K562 (cell line): ENCODE measurements around the gene SLC35E1. TPM values are rescaled to one million over a fixed set of nuclear protein-coding genes. Genes with fewer than 3 reads are reported as not detected.
A peak's percentile ranks its signal among the peaks of the same experiment; 100 is the strongest.

Source experiments
- ARNT ChIP-seq, 2 experiments: fragments of 450-650 bp; IDR thresholded peaks; 2 replicates each; pipeline ENCODE4 v1.6.1; 2016; ENCODE audit warnings: mild to moderate bottlenecking in 1 of 2
- CHD2 ChIP-seq: IDR thresholded peaks from 2 replicates; pipeline ENCODE4 v1.6.1; 2011; ENCODE audit warnings: low read depth, low read length
- DIDO1 ChIP-seq: fragments of 450-650 bp; IDR thresholded peaks from 2 replicates; pipeline ENCODE4 v1.6.1; 2016; ENCODE audit warnings: low read depth, missing biosample characterization, missing genetic modification characterization
- EWSR1 ChIP-seq: fragments of 450-650 bp; IDR thresholded peaks from 2 replicates; pipeline ENCODE4 v1.6.1; 2018; ENCODE audit warnings: borderline replicate concordance, mild to moderate bottlenecking, low read depth, moderate library complexity; ENCODE audit not compliant: partially characterized antibody
- FOXJ2 ChIP-seq: fragments of 200-800 bp; sonication (Bioruptor generic); IDR thresholded peaks from 2 replicates; pipeline ENCODE4 v1.6.1; 2016; ENCODE audit warnings: missing genetic modification characterization, missing compliant biosample characterization
- FOXK2 ChIP-seq, 2 experiments: fragments of 450-650 bp; IDR thresholded peaks in 1 of 2; conservative IDR thresholded peaks in 1 of 2; 2 replicates each; pipeline ENCODE4 v1.6.1; 2016; ENCODE audit warnings: low read depth in 2 of 2, mild to moderate bottlenecking in 1 of 2
- FOXP1 ChIP-seq: sonication (generic); formaldehyde crosslinking; IDR thresholded peaks from 2 replicates; pipeline ENCODE4 v1.8.0; 2022; ENCODE audit warnings: mild to moderate bottlenecking, missing genetic modification reagents
- GABPB1 ChIP-seq: sonication (generic); formaldehyde crosslinking; IDR thresholded peaks from 2 replicates; pipeline ENCODE4 v1.8.0; 2022; ENCODE audit warnings: mild to moderate bottlenecking, missing genetic modification reagents
- HMG20A ChIP-seq: fragments of 450-650 bp; formaldehyde crosslinking; conservative IDR thresholded peaks from 2 replicates; pipeline ENCODE4 v1.4.0; 2020; ENCODE audit warnings: mild to moderate bottlenecking, mixed read lengths
- MBD2 ChIP-seq: sonication (generic); IDR thresholded peaks from 2 replicates; pipeline ENCODE4 v1.6.1; 2016; ENCODE audit warnings: low read depth, borderline replicate concordance
- PTTG1 ChIP-seq: fragments of 450-650 bp; IDR thresholded peaks from 2 replicates; pipeline ENCODE4 v1.6.1; 2016; ENCODE audit warnings: low read depth, mild to moderate bottlenecking, missing genetic modification characterization, missing compliant biosample characterization
- RBM14 ChIP-seq: fragments of 200-400 bp; formaldehyde crosslinking; IDR thresholded peaks from 2 replicates; pipeline ENCODE4 v1.6.1; 2018; ENCODE audit warnings: low read depth, mild to moderate bottlenecking, low read length, moderate library complexity, borderline replicate concordance; ENCODE audit not compliant: insufficient read depth
- RBM39 ChIP-seq: fragments of 200-400 bp; formaldehyde crosslinking; optimal IDR thresholded peaks from 2 replicates; pipeline ENCODE3; 2018; ENCODE audit warnings: low read depth, low read length
- TBP ChIP-seq: optimal IDR thresholded peaks from 2 replicates; pipeline ENCODE3; 2011; ENCODE audit warnings: low read depth, low read length, improper control_type of control experiment
- TCFL5 ChIP-seq: fragments of 250-450 bp; sonication (Bioruptor Pico); conservative IDR thresholded peaks from 2 replicates; pipeline ENCODE4 v1.6.1; 2021; ENCODE audit warnings: mild to moderate bottlenecking, moderate library complexity, matching md5 sums
- TRIM28 ChIP-seq: fragments of 450-650 bp; IDR thresholded peaks from 2 replicates; pipeline ENCODE4 v1.6.1; 2017
- ZFPM2 ChIP-seq: fragments of 250-450 bp; sonication (Bioruptor Pico); IDR thresholded peaks from 2 replicates; pipeline ENCODE4 v1.5.1; 2022; ENCODE audit warnings: mild to moderate bottlenecking
- ZNF589 ChIP-seq: fragments of 200-800 bp; sonication (Bioruptor generic); IDR thresholded peaks from 2 replicates; pipeline ENCODE4 v1.6.1; 2016; ENCODE audit warnings: low read depth, missing genetic modification characterization, missing compliant biosample characterization
- polyA plus RNA-seq, 8 experiments: library from polyadenylated mRNA; depleted of rRNA in 4 of 8; stranded (reverse) in 5 of 8; unstranded in 3 of 8; fragments of >200 nt; fragmentation: Nextera tagmentation in 2 of 8; fragmentation: Illumina TruSeq in 1 of 8; extraction: Ambion mirVana in 2 of 8; extraction: Trizol in 1 of 8; gene quantifications; 2 replicates each; pipeline versions ENCODE4 v1.2.1 to v1.2.3, GENCODE V29; 2011 to 2014; ENCODE audit warnings: inconsistent platforms in 1 of 8, missing spikeins in 1 of 8
- total RNA-seq, 7 experiments: library from RNA; depleted of rRNA in 6 of 7; stranded (reverse); fragments of >200 nt in 6 of 7; fragmentation: Illumina TruSeq in 2 of 7; extraction: Trizol in 2 of 7; gene quantifications; 2 replicates each; pipeline versions ENCODE4 v1.2.1 to v1.2.3, GENCODE V29; 2011 to 2021; ENCODE audit warnings: low replicate concordance in 1 of 7
- TF ChIP-seq, protein P1 (sequence below): fragments of 250-450 bp; sonication (Bioruptor Pico); IDR thresholded peaks from 2 replicates; pipeline ENCODE4 v1.8.0; 2021; ENCODE audit warnings: moderate library complexity, mild to moderate bottlenecking, inconsistent platforms
- TF ChIP-seq, protein P2 (sequence below): sonication (generic); formaldehyde crosslinking; IDR thresholded peaks from 2 replicates; pipeline ENCODE4 v1.8.1; 2023; ENCODE audit warnings: mild to moderate bottlenecking, missing genetic modification reagents, moderate library complexity
- TF ChIP-seq, protein P3 (sequence below): fragments of 450-650 bp; IDR thresholded peaks from 2 replicates; pipeline ENCODE4 v1.6.1; 2016
- TF ChIP-seq, protein P4 (sequence below): fragments of 250-450 bp; sonication (Bioruptor Pico); IDR thresholded peaks from 2 replicates; pipeline ENCODE4 v1.8.0; 2022; ENCODE audit warnings: inconsistent platforms, mild to moderate bottlenecking, moderate library complexity, borderline replicate concordance
- TF ChIP-seq, protein P5 (sequence below): fragments of 250-450 bp; sonication (Bioruptor Pico); IDR thresholded peaks from 2 replicates; pipeline ENCODE4 v1.9.0; 2021; ENCODE audit warnings: mild to moderate bottlenecking, inconsistent platforms

SLC35E1 gene
- total and polyA plus RNA-seq, 9 of the 15 experiments (the other 6 are each of a cell fraction or from before 2014, with no cell fraction given): 15.0 to 40.1 (median 25.7) TPM

DNA sequence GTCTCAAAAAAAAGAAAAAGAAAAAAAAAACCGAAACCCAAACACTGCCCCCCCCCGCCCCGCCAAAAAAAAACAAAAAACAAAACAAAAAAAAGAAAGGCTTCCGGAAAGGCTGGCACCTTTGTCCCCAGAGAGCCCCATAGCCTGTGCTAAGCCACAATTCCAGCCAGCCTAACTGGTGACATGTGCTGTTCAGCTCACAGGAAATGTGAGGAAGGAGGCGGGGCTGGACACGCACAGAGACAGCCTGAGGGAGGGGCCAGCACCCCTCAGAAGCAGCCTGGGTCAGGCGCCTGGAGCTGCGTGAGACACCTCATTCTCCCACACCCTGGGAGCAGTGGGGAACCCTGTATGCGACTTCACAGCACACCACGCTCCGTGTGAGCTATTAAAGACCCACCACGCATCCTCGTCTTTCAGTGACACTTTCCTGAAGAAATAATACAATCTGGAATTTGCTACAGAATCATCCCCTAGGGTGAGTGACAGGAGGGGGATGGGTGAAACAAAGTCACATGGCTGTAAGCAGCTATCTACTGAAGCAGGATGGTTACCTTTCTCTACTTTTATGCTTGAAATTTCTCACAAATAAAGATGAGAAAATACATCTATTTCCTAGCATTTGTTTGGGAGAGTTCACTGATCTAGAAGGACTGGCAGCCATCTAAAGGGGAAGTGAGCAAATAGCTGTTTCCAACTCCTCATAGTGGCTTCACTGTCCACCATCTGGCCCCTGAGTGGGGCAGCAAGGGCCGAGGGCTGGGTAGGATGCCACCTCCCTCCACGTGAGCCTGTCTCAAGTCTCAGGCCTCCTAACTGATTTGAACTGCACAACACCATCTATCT is 12.3 kb upstream of the SLC35E1 start (continued):
- TF ChIP-seq FOXJ2 (tag) (no peak), FOXK2 (conservative IDR thresholded peaks at IDR 0.05 in 1 of 2, IDR thresholded peaks at IDR 0.05 in 1 of 2; ENCODE audit: low read depth in 2 of 2) (peak; percentile 12 to 16; a peak in 1 of 4 replicates), EWSR1 (no peak), TRIM28 (no peak), MBD2 (no peak), GABPB1 (CRISPR knock-in tag) (no peak), RBM14 (no peak), DIDO1 (no peak), ZNF589 (no peak), RBM39 (no peak), ARNT (IDR thresholded peaks at IDR 0.05) (no peak; a peak in 1 of 4 replicates), ZFPM2 (CRISPR knock-in tag) (no peak), TBP (peak; percentile 58), TCFL5 (no peak), FOXP1 (CRISPR knock-in tag) (no peak), PTTG1 (tag) (no peak), HMG20A (CRISPR knock-in tag) (no peak), CHD2 (peak; percentile 21; the same call in 1 of the 2 replicates)
- TF ChIP-seq, protein P1, sequence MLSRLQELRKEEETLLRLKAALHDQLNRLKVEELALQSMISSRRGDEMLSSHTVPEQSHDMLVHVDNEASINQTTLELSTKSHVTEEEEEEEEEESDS (CRISPR knock-in tag): no peak
- TF ChIP-seq, protein P2, sequence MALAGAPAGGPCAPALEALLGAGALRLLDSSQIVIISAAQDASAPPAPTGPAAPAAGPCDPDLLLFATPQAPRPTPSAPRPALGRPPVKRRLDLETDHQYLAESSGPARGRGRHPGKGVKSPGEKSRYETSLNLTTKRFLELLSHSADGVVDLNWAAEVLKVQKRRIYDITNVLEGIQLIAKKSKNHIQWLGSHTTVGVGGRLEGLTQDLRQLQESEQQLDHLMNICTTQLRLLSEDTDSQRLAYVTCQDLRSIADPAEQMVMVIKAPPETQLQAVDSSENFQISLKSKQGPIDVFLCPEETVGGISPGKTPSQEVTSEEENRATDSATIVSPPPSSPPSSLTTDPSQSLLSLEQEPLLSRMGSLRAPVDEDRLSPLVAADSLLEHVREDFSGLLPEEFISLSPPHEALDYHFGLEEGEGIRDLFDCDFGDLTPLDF (CRISPR knock-in tag): no peak
- TF ChIP-seq, protein P3, sequence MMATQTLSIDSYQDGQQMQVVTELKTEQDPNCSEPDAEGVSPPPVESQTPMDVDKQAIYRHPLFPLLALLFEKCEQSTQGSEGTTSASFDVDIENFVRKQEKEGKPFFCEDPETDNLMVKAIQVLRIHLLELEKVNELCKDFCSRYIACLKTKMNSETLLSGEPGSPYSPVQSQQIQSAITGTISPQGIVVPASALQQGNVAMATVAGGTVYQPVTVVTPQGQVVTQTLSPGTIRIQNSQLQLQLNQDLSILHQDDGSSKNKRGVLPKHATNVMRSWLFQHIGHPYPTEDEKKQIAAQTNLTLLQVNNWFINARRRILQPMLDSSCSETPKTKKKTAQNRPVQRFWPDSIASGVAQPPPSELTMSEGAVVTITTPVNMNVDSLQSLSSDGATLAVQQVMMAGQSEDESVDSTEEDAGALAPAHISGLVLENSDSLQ: peak; percentile 98
- TF ChIP-seq, protein P4, sequence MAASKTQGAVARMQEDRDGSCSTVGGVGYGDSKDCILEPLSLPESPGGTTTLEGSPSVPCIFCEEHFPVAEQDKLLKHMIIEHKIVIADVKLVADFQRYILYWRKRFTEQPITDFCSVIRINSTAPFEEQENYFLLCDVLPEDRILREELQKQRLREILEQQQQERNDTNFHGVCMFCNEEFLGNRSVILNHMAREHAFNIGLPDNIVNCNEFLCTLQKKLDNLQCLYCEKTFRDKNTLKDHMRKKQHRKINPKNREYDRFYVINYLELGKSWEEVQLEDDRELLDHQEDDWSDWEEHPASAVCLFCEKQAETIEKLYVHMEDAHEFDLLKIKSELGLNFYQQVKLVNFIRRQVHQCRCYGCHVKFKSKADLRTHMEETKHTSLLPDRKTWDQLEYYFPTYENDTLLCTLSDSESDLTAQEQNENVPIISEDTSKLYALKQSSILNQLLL (CRISPR knock-in tag): no peak
- TF ChIP-seq, protein P5, sequence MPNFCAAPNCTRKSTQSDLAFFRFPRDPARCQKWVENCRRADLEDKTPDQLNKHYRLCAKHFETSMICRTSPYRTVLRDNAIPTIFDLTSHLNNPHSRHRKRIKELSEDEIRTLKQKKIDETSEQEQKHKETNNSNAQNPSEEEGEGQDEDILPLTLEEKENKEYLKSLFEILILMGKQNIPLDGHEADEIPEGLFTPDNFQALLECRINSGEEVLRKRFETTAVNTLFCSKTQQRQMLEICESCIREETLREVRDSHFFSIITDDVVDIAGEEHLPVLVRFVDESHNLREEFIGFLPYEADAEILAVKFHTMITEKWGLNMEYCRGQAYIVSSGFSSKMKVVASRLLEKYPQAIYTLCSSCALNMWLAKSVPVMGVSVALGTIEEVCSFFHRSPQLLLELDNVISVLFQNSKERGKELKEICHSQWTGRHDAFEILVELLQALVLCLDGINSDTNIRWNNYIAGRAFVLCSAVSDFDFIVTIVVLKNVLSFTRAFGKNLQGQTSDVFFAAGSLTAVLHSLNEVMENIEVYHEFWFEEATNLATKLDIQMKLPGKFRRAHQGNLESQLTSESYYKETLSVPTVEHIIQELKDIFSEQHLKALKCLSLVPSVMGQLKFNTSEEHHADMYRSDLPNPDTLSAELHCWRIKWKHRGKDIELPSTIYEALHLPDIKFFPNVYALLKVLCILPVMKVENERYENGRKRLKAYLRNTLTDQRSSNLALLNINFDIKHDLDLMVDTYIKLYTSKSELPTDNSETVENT (CRISPR knock-in tag): no peak
